GM19438 (cell line): ENCODE results near the gene ZNF865.

ENCODE experiments used
- ATAC-seq: cut with Tn5 transposase; IDR thresholded peaks from one replicate; pipeline ENCODE4 v1.9.1; 2021; ENCODE audit warnings: low read depth; ENCODE audit not compliant: unreplicated experiment

The ZNF865 gene

DNA sequence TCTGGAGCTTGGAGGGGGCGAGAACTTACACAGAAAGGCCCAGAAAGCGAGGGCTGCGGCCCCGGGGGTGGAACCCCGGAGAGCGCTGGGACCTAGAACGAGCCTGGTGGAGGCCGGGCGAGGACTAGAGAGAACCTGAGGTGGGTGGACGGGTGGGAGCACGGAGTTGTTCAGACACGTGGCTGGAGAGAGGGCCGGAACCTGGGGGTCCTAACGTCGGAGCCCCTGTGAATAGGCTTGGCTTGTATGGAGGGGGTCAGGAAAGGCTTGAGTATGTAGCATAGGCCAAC, 38.4 kb downstream of the ZNF865 start:
- no peak for ATAC-seq

GRCh38 chr19:55644191-55644833, 38.9 kb downstream of the ZNF865 start:
- ATAC-seq: no peak

GRCh38 chr19:55644842-55645511, 39.5 kb downstream of the ZNF865 start:
- no peak for ATAC-seq

DNA sequence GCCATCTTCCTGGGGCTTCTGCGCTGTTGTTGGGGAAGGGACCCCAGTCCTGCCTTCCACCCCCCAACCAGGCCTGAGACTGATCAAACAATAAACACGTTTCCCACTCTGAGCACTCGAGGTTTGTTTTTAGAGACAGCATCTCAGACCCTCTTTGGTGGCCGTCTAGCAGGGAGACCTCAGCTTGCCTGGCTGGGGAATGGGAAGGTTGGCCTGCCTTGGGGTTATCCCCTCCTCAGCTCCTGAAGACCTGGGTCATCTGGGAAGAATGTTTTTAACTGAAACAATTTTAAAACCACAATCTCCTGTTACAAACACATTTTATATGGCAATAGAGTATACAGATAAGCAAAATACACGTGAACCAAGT, 40.0 kb downstream of the ZNF865 start:
- no peak for ATAC-seq

DNA sequence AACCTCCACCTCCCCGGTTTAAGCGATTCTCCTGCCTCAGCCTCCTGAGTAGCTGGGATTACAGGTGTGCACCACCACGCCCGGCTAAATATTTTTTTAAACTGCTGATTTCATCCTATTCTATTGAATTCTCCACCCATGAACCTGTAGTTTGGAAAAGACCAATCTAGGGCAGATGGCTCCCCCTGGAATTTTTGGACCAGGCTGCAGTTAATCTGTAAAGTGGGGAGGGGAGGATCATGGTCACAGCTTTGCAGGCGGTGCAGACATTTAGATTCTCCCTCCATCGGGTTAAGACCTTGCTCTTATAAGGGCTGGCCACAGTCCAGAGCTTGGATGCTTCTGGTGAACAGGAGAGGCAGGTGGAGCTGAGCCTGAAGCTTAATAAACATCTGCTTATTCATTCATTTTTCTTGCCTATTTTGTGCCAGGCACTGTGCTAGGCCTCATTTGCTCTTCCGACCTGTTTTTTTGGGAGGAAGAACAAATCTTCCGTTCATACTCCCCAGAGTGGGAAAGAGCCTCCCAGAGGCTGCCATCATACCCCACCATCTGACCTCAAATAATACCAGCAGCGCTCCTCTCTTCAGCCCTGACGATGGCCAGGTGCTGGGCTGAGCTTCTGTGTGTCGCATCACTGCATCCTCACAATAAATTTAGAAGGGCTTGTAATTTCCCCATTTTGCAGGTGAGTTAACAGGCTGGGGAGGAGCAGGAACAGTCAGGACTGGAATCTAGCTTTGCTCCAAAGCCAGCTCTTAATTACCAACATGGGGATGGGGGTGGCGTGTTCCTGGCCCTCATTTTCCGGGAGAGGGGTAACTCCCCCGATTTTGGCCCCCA, 41.7 kb downstream of the ZNF865 start:
- ATAC-seq: no peak

DNA sequence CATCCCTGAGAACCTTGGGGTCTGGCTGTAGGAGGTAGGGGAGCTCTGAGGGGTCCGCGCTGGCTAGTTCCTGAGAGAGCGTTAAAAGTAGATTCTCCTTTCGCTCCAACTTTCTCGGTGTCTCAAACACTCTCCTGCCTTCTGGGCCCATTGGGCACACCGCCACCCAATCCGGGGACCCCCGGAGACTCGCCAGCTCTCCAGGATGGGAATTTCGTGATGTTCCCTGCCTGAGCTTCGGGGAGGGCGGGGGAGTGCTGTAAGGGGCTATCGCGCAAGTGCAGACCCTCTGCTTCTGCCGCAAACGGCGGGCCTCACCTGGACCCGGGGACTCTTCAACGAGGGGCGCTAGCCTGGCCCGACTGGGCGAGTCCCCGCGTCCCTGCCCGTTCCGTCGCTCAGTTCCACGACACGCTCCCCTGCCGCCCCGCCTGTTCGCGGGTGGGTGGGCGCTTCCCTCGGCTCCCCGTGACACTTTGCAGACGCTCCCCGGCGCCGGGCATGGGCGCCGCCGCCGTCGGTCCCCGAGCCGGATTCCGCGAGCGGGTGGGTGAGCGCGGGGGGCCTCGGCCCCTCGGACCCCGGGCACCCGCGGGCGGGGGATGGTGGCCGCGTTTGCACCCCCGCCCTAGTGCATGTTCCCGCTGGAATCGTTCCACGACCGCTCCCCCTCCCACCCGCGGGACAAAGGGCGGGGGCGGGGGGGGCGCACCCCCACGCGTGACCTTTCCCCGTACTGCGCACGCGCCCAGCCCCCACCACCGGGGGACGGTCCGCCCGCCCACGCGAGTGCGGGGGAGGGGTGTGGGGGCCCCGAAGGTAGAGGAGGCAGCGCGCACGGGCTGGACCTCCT, 42.5 kb downstream of the ZNF865 start, which contains the start of gene CCDC106:
TSS of gene CCDC106 (plus strand) at position 481 of the 853 bp plus-strand sequence. CDS start 835 bp downstream, outside the sequence.
- ATAC-seq: no peak

- no peak for ATAC-seq
Observed at GRCh38 chr19:55648585-55649267, 43.3 kb downstream of the ZNF865 start.

DNA sequence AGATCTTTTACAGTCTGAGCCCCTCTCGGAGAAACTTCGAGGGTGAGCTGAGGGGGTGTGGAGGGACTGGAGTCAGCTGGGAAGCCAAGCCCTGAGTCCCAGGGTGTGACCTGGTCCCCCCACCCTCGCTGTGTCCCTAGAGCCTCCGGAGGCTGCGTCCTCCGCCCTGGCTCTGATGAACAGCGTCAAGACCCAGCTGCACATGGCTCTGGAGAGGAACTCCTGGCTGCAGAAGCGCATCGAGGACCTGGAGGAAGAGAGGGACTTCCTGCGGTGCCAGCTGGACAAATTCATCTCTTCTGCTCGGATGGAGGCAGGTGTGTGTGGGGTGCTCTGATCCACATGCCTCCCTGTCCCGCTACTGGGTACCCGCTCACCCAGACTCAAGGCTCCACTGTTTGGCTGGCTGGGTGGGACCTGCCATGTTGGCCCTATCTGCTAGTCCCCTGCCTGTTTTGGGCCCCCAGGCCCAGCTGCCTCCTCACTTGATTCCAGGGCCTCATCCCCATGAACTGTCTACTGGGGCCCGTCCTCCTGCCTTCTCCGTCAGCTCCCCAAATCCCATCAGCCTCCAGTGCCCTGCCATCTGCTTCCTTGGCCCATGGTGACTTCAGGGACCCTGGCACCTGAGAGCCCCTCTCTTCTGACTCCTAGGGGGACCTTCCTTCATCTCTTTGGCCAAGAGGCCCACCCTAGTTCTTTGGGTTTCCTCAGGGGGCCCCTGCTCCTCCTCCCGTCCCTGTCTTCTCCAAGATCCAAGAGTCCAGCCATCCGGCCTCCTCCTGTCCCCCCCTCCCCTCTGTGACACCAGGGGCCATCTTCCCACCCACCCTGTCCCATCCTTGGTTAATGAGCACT, 44.0 kb downstream of the ZNF865 start:
- ATAC-seq: no peak

GRCh38 chr19:55650126-55650557, 44.7 kb downstream of the ZNF865 start:
- no peak for ATAC-seq

GRCh38 chr19:55650602-55651230, 45.3 kb downstream of the ZNF865 start:
- no peak for ATAC-seq

DNA sequence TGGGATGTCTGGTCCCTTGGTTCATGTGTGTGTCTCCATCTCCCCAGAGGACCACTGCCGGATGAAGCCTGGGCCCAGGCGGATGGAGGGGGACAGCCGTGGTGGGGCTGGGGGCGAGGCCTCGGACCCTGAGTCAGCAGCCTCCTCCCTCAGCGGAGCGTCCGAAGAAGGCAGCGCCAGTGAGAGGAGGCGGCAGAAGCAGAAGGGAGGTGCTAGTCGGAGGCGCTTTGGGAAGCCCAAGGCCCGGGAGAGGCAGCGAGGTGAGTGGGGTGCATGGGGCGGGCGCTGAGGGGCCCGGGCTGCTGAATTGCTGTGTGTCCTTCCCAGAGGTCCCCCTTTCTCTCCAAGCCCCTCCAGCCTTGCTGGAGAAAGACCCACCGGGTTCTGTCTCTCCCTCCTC, 45.8 kb downstream of the ZNF865 start:
- no peak for ATAC-seq

DNA sequence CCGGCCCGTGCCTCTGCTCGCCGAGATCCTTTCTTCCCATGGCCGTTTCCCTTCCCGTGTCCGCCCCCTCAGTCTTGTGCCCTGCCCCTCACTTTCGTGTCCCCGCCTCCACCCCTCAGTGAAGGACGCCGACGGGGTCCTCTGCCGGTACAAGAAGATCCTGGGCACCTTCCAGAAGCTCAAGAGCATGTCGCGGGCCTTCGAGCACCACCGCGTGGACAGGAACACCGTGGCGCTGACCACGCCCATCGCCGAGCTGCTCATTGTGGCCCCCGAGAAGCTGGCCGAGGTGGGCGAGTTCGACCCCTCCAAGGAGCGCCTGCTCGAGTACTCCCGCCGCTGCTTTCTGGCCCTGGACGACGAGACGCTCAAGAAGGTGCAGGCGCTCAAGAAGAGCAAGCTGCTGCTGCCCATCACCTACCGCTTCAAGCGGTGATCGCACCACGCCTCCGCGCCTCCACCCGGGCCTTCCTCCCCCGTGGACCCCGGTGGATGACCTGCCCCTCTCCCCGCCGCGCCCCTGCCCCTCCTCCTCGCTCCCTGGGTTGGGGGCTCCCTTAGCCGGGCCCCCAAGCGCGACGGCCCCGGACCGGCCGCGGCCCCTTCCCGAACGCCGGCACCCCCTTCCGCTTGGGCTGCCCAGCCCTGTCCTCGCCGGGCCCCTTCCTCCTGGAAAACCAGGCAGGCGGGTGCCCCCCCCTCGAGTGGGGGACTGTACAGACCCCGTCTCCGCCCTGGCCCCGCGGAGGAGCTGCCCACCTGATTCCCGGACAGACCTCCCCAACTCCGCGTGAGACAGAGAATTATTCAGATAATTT, 47.1 kb downstream of the ZNF865 start:
- no peak for ATAC-seq

DNA sequence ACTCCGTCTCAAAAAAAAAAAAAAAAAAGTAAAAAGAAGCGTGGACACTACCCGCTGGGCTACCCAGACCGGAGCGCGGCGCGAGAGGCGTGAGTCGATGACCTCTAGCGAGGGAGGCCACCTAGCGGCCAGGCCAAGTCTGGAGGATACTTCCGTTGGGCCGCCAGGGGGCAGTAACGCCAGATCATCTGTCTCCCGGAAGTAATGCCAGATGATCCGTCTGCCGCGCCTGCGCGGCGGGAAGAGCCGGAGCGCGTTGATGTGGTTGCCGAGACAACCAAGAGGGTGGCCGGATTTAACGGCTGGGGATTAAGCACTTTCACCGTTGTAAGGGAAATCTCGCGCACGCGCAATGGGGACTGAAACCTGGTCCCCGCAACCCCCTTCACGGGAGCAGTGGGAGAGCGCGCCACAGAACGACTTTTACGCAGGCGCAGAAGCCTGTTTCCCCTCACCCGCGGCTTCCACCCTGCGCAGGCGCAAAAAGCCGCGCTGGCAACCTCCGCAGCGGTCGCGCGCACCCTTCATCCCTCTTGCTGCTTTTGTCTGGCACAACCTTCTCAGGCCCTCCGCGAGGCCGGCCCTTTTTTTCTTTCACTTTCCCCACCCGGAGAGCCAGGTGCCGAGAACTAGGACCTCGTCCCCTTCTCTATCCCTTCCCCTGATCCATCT, 48.3 kb downstream of the ZNF865 start:
- peak; percentile 35 for ATAC-seq

DNA sequence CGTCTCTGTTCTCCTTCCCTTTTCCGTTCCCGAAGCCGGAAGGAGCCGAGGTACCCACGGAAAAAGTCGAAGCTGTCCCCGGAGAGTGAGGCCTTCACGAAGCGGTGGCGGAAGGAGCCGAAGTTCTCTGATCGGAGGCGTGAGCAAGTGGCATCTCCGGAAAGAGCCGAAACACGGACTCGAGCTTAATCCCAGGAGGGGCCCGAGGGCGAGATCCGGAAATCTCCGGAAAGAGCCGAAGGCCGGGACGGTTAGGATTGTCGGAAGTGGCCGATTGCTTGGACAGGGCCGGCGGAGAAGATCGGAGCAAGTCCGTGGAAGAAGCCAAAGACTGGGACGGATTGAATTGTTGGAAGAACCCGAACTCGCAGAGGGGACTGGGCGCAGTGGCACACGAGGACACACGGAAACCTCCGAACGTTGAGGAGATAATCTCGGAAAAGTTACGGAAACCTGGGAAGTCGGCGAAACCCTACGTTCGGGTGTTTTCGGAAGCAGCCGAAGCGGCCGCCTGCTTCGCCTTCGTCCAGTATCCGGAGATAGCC, 48.9 kb downstream of the ZNF865 start:
- peak; percentile 51 for ATAC-seq

- ATAC-seq: peak; percentile 37
Observed at GRCh38 chr19:55654868-55655647, 49.6 kb downstream of the ZNF865 start, which contains the start of gene U2AF2. TSS of gene U2AF2 (plus strand) at chr19:55655035. CDS start at chr19:55655105, 70 bp downstream.

DNA sequence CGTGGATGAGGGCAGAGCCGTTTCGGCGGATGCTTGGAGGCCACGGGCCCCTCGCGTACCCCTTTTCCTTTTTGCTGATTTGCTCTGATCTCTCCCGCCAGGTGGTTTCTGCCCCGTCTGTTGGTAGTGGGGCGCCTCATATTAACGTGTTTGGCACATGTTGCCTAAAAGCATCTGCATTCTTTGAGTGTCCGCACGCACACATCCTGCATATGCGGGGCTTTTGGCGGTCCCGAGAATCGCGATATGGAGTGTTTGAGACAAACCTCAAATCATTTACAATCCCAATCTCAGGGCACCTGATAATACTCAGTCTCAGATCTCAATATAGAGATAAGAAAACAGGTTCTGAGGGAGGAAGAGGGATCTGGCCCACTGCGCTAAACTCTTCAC, 50.2 kb downstream of the ZNF865 start:
- no peak for ATAC-seq
